Nephron (organoid): ENCODE measurements around the gene CUX1.

ENCODE experiments used
- H3K27ac Mint-ChIP-seq, 3 experiments: 2 replicates each; pipeline ENCODE4 v1.8.0; 2020; ENCODE audit warnings: mixed read lengths in 3 of 3, mild to moderate bottlenecking in 2 of 3, moderate library complexity in 1 of 3
- H3K27me3 Mint-ChIP-seq: 2 replicates; pipeline ENCODE4 v1.8.0; 2021; ENCODE audit warnings: low read depth, mild to moderate bottlenecking, moderate library complexity, mixed read lengths
- H3K36me3 Mint-ChIP-seq: 2 replicates; pipeline ENCODE4 v1.8.0; 2020; ENCODE audit warnings: low read depth, mixed read lengths
- H3K4me1 Mint-ChIP-seq: 2 replicates; pipeline ENCODE4 v1.8.0; 2020; ENCODE audit warnings: mixed read lengths
- H3K4me3 Mint-ChIP-seq, 3 experiments: 2 replicates each; pipeline ENCODE4 v1.8.0; 2020; ENCODE audit warnings: mild to moderate bottlenecking in 3 of 3, mixed read lengths in 3 of 3, moderate library complexity in 2 of 3
- H3K9me3 Mint-ChIP-seq: 2 replicates; pipeline ENCODE4 v1.8.0; 2020; ENCODE audit warnings: mixed read lengths
- CTCF ChIP-seq, 3 experiments: fragments of 200-600 bp; sonication (generic); IDR thresholded peaks; one replicate each; pipeline ENCODE4 v1.5.0; 2021; ENCODE audit warnings: antibody characterized with exemption in 3 of 3; ENCODE audit not compliant: unreplicated experiment in 3 of 3

Gene CUX1

GRCh38 chr7:101898106-101898505 is 80.7 kb downstream of the CUX1 start:
- Mint-ChIP-seq H3K36me3 (no peaks in the 10 kb centered on the region), H3K4me1 (peaks cover 80% of the 10 kb centered on the region), H3K27ac (peak overlapping the region; percentile 33 to 62 (median 48))

GRCh38 chr7:101899616-101900015 is 82.2 kb downstream of the CUX1 start:
- H3K36me3 Mint-ChIP-seq = no peaks in the 10 kb centered on the region
- H3K9me3 Mint-ChIP-seq = no peaks in the 10 kb centered on the region
- H3K4me1 Mint-ChIP-seq = peaks cover 74% of the 10 kb centered on the region
- H3K27ac Mint-ChIP-seq = no peak overlapping the region
- no peaks in the 10 kb centered on the region for H3K27me3 Mint-ChIP-seq
- no peak for TF ChIP-seq CTCF (IDR thresholded peaks at IDR 0.05; ENCODE audit: unreplicated experiment in 3 of 3)
- no peak overlapping the region for H3K4me3 Mint-ChIP-seq

More at GRCh38 chr7:101898106-101898505, 80.7 kb downstream of the CUX1 start:
- H3K9me3 Mint-ChIP-seq = no peaks in the 10 kb centered on the region
- no peak overlapping the region for H3K4me3 Mint-ChIP-seq
- H3K27me3 Mint-ChIP-seq = no peaks in the 10 kb centered on the region
- TF ChIP-seq CTCF (IDR thresholded peaks at IDR 0.05; ENCODE audit: unreplicated experiment in 3 of 3) = no peak

GRCh38 chr7:101900103-101900502 is 82.7 kb downstream of the CUX1 start:
- TF ChIP-seq CTCF (IDR thresholded peaks at IDR 0.05; ENCODE audit: unreplicated experiment in 3 of 3) = no peak
- Mint-ChIP-seq H3K9me3 (no peaks in the 10 kb centered on the region), H3K36me3 (no peaks in the 10 kb centered on the region), H3K4me3 (no peak overlapping the region), H3K4me1 (peaks cover 71% of the 10 kb centered on the region), H3K27ac (no peak overlapping the region), H3K27me3 (no peaks in the 10 kb centered on the region)

GRCh38 chr7:101901661-101902491 is 84.5 kb downstream of the CUX1 start:
- no peak for TF ChIP-seq CTCF (IDR thresholded peaks at IDR 0.05; ENCODE audit: unreplicated experiment in 3 of 3)
- H3K4me3 Mint-ChIP-seq = no peak overlapping the region
- H3K4me1 Mint-ChIP-seq = peaks cover 61% of the 10 kb centered on the region
- H3K9me3 Mint-ChIP-seq = no peaks in the 10 kb centered on the region
- H3K27me3 Mint-ChIP-seq = no peaks in the 10 kb centered on the region
- H3K36me3 Mint-ChIP-seq = peaks cover 6% of the 10 kb centered on the region
- peak overlapping the region in 1 of 3 experiments; percentile 63 for H3K27ac Mint-ChIP-seq

GRCh38 chr7:101902680-101903514 is 85.5 kb downstream of the CUX1 start:
- H3K4me1 Mint-ChIP-seq = peaks cover 51% of the 10 kb centered on the region
- no peak overlapping the region for H3K4me3 Mint-ChIP-seq
- no peak for TF ChIP-seq CTCF (IDR thresholded peaks at IDR 0.05; ENCODE audit: unreplicated experiment in 3 of 3)
- peaks cover 6% of the 10 kb centered on the region for H3K36me3 Mint-ChIP-seq
- no peaks in the 10 kb centered on the region for H3K9me3 Mint-ChIP-seq
- peak overlapping the region in 1 of 3 experiments; percentile 54 for H3K27ac Mint-ChIP-seq
- no peaks in the 10 kb centered on the region for H3K27me3 Mint-ChIP-seq
